H9 (cell line): Measurements from ENCODE around the gene NDUFA6. TPM values are rescaled to one million over a fixed set of nuclear protein-coding genes. Genes with fewer than 3 reads are reported as not detected.
"Not testable (repeated sequence)": the region's sequence is repeated elsewhere in the genome, so short reads cannot be mapped to it uniquely, and the experiment has no call there.

ENCODE experiments used
- DNase-seq: peaks from one replicate; pipeline ENCODE4 v3.0.0-alpha.2; 2017
- H2AFZ ChIP-seq: one replicate; pipeline ENCODE4 v1.6.1; 2013; ENCODE audit warnings: mild to moderate bottlenecking, low read length, control low read depth, moderate library complexity
- H2AK5ac ChIP-seq: 2 replicates; pipeline ENCODE4 v1.6.1; 2013; ENCODE audit warnings: low read length, control low read depth, mixed read lengths; ENCODE audit not compliant: insufficient read length
- H2BK120ac ChIP-seq: one replicate; pipeline ENCODE4 v1.6.1; 2013; ENCODE audit warnings: low read depth, mild to moderate bottlenecking, low read length, control low read depth, inconsistent platforms; ENCODE audit not compliant: poor library complexity, severe bottlenecking
- H2BK12ac ChIP-seq: 2 replicates; pipeline ENCODE4 v1.6.1; 2013; ENCODE audit warnings: low read length, control low read depth, mixed read lengths, low read depth; ENCODE audit not compliant: insufficient read length
- H2BK15ac ChIP-seq: 2 replicates; pipeline ENCODE4 v1.6.1; 2013; ENCODE audit warnings: low read depth, low read length, control low read depth
- H2BK20ac ChIP-seq: one replicate; pipeline ENCODE4 v1.6.1; 2013; ENCODE audit warnings: low read depth, mild to moderate bottlenecking, low read length, control low read depth, inconsistent platforms; ENCODE audit not compliant: poor library complexity, severe bottlenecking
- H2BK5ac ChIP-seq: 2 replicates; pipeline ENCODE4 v1.6.1; 2013; ENCODE audit warnings: low read length, control low read depth, mixed read lengths; ENCODE audit not compliant: insufficient read length
- H3K14ac ChIP-seq: 2 replicates; pipeline ENCODE4 v1.6.1; 2013; ENCODE audit warnings: low read length, control low read depth; ENCODE audit not compliant: insufficient read depth
- H3K18ac ChIP-seq: 2 replicates; pipeline ENCODE4 v1.6.1; 2013; ENCODE audit warnings: low read depth, mild to moderate bottlenecking, mixed read lengths, low read length, control low read depth; ENCODE audit not compliant: insufficient read length
- H3K23ac ChIP-seq: 2 replicates; pipeline ENCODE4 v1.6.1; 2013; ENCODE audit warnings: low read length, control low read depth, mixed read lengths, low read depth; ENCODE audit not compliant: insufficient read length
- H3K23me2 ChIP-seq: 2 replicates; pipeline ENCODE4 v1.6.1; 2013; ENCODE audit warnings: low read depth, mild to moderate bottlenecking, mixed read lengths, low read length, control low read depth; ENCODE audit not compliant: insufficient read length, poor library complexity, severe bottlenecking
- H3K27ac ChIP-seq: 2 replicates; pipeline ENCODE4 v1.5.1; 2013; ENCODE audit warnings: low read length, control low read depth, mixed read lengths, low read depth; ENCODE audit not compliant: insufficient read length
- H3K27me3 ChIP-seq: 2 replicates; pipeline ENCODE4 v1.6.1; 2013; ENCODE audit warnings: low read length, control low read depth, inconsistent platforms; ENCODE audit not compliant: insufficient read depth
- H3K4ac ChIP-seq: 2 replicates; pipeline ENCODE4 v1.6.1; 2013; ENCODE audit warnings: low read depth, mild to moderate bottlenecking, control low read depth, inconsistent platforms, low read length, moderate library complexity
- H3K4me1 ChIP-seq: 2 replicates; pipeline ENCODE4 v1.6.1; 2013; ENCODE audit warnings: low read length, control low read depth, inconsistent platforms; ENCODE audit not compliant: insufficient read depth
- H3K4me2 ChIP-seq: 2 replicates; pipeline ENCODE4 v1.6.1; 2013; ENCODE audit warnings: low read length, control low read depth, mixed read lengths; ENCODE audit not compliant: insufficient read length, insufficient read depth
- H3K56ac ChIP-seq: 2 replicates; pipeline ENCODE4 v1.6.1; 2013; ENCODE audit warnings: low read depth, mild to moderate bottlenecking, mixed read lengths, low read length, control low read depth; ENCODE audit not compliant: insufficient read length
- H3K79me1 ChIP-seq: 2 replicates; pipeline ENCODE4 v1.6.1; 2013; ENCODE audit warnings: low read depth, mild to moderate bottlenecking, moderate library complexity, low read length, control low read depth, inconsistent platforms; ENCODE audit not compliant: insufficient read depth, poor library complexity, severe bottlenecking
- H3K79me2 ChIP-seq: 2 replicates; pipeline ENCODE4 v1.6.1; 2013; ENCODE audit warnings: low read length, control low read depth, inconsistent platforms; ENCODE audit not compliant: insufficient read depth
- H3K9ac ChIP-seq: 2 replicates; pipeline ENCODE4 v1.6.1; 2013; ENCODE audit warnings: low read length, control low read depth, mixed read lengths; ENCODE audit not compliant: insufficient read length; ENCODE audit errors: extremely low read depth
- H3K9me3 ChIP-seq: one replicate; pipeline ENCODE4 v1.6.1; 2013; ENCODE audit warnings: low read depth, low read length, inconsistent platforms; ENCODE audit not compliant: control insufficient read depth
- H3T11ph ChIP-seq: one replicate; pipeline ENCODE4 v1.6.1; 2013; ENCODE audit warnings: mild to moderate bottlenecking, low read length, control low read depth, inconsistent platforms
- H4K20me1 ChIP-seq: one replicate; pipeline ENCODE4 v1.6.1; 2013; ENCODE audit not compliant: control insufficient read depth, insufficient read length, insufficient read depth
- H4K5ac ChIP-seq: 2 replicates; pipeline ENCODE4 v1.6.1; 2013; ENCODE audit warnings: low read depth, mild to moderate bottlenecking, mixed read lengths, low read length, control low read depth; ENCODE audit not compliant: insufficient read length
- H4K8ac ChIP-seq: replicated peaks from 2 replicates; pipeline ENCODE4 v1.6.1; 2013; ENCODE audit warnings: low read length, control low read depth, mixed read lengths, low read depth; ENCODE audit not compliant: insufficient read length
- H4K91ac ChIP-seq: 2 replicates; pipeline ENCODE4 v1.6.1; 2013; ENCODE audit warnings: low read depth, mild to moderate bottlenecking, moderate library complexity, mixed read lengths, low read length, control low read depth; ENCODE audit not compliant: insufficient read length
- H3K27ac Mint-ChIP-seq, 3 experiments: 2 replicates in 2 of 3; 3 replicates in 1 of 3; pipeline ENCODE4 v1.8.0; 2020 to 2021; ENCODE audit warnings: mixed read lengths in 3 of 3, mild to moderate bottlenecking in 1 of 3, moderate library complexity in 1 of 3
- H3K27me3 Mint-ChIP-seq: 2 replicates; pipeline ENCODE4 v1.8.0; 2021; ENCODE audit warnings: low read depth, mild to moderate bottlenecking, moderate library complexity, mixed read lengths
- H3K36me3 Mint-ChIP-seq, 3 experiments: 2 replicates in 2 of 3; 3 replicates in 1 of 3; pipeline ENCODE4 v1.8.0; 2020 to 2021; ENCODE audit warnings: low read depth in 3 of 3, mixed read lengths in 3 of 3; ENCODE audit not compliant: insufficient read depth in 1 of 3
- H3K4me1 Mint-ChIP-seq, 2 experiments: 2 replicates each; pipeline ENCODE4 v1.8.0; 2020; ENCODE audit warnings: mixed read lengths in 2 of 2
- H3K4me3 Mint-ChIP-seq, 2 experiments: 2 replicates in 1 of 2; 3 replicates in 1 of 2; pipeline ENCODE4 v1.8.0; 2020 to 2021; ENCODE audit warnings: mild to moderate bottlenecking in 2 of 2, mixed read lengths in 2 of 2, moderate library complexity in 1 of 2
- H3K9me3 Mint-ChIP-seq, 2 experiments: 2 replicates in 1 of 2; 3 replicates in 1 of 2; pipeline ENCODE4 v1.8.0; 2020; ENCODE audit warnings: mild to moderate bottlenecking in 2 of 2, mixed read lengths in 2 of 2, moderate library complexity in 1 of 2
- WGBS: extraction: QIAGEN DNeasy Blood & Tissue Kit; methylation state at CpG from one replicate; pipeline ENCODE4 v1.1.7; 2013; ENCODE audit warnings: missing lambda C conversion rate, low lambda C conversion rate, mixed read lengths; ENCODE audit not compliant: insufficient read length; ENCODE audit errors: extremely low coverage; 5-methylcytosine and 5-hydroxymethylcytosine counted together
- total RNA-seq: library from RNA; stranded (reverse); gene quantifications from 2 replicates; pipeline ENCODE4 v1.2.1, GENCODE V29; 2021

Gene NDUFA6
- total RNA-seq, 1 experiment from 2014 or later: 91.7 TPM

DNA sequence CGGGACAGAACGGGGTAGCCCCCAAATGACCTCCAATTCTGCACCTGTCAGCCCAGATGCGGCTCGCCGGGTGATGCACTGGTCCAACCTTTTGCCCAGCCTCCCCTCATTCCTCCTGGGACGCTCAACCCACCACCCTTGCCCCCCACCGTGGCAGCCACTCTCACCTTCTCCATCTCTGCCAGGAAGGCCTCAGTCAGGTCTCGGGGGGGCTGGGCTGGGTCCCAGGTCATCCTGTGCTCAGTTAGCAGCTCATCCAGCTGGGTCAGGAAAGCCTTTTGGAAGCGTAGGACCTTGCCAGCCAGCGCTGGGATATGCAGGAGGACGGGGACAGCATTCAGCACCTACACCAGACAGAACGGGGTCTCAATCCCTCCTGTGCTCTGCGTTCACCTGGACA is 37.4 kb upstream of the NDUFA6 start:
- not testable (repeated sequence) for H3K4ac ChIP-seq, H3K4me3 Mint-ChIP-seq, H3K9me3 ChIP-seq, H2BK12ac ChIP-seq, H3K9ac ChIP-seq, H4K91ac ChIP-seq, H4K20me1 ChIP-seq, H4K8ac ChIP-seq, H3K79me1 ChIP-seq, H2BK15ac ChIP-seq, H2AK5ac ChIP-seq, H3K27me3 ChIP-seq, H3K18ac ChIP-seq, H3K23ac ChIP-seq, H3K27ac ChIP-seq, DNase-seq, H2BK20ac ChIP-seq, H3K4me1 Mint-ChIP-seq, H2BK5ac ChIP-seq, H3K79me2 ChIP-seq, H3T11ph ChIP-seq, H3K36me3 Mint-ChIP-seq, H3K4me2 ChIP-seq, H3K14ac ChIP-seq, H3K9me3 Mint-ChIP-seq, H2BK120ac ChIP-seq, H4K5ac ChIP-seq, H3K4me1 ChIP-seq, H3K56ac ChIP-seq, H3K27ac Mint-ChIP-seq, H2AFZ ChIP-seq, H3K23me2 ChIP-seq
- no CpG with 5 or more reads among the region's 13 CpGs for WGBS
- H3K27me3 Mint-ChIP-seq: peaks cover 23% of the 10 kb centered on the region
